ENCODE results near the gene TBC1D30. TPM values are rescaled to one million over a fixed set of nuclear protein-coding genes. Genes with fewer than 3 reads are reported as not detected.

The TBC1D30 gene
- total RNA-seq, 1 experiment from 2014 or later, result 2.0 TPM

GRCh38 chr12:64915242-64915641 lies 90.8 kb downstream of the TBC1D30 start:
- POLR2A ChIA-PET (ENCODE audit: low non-redundant PET), result no interaction called here
- no peak overlapping the region for H3K27ac ChIP-seq (ENCODE audit: low read depth, low read length, poor library complexity, severe bottlenecking)
- H3K4me1 ChIP-seq (ENCODE audit: insufficient read depth, low read length, poor library complexity, severe bottlenecking), result no peaks in the 10 kb centered on the region
- no peaks in the 10 kb centered on the region for H3K9me3 ChIP-seq (ENCODE audit: low read depth, low read length, poor library complexity, severe bottlenecking)
- DNase-seq (ENCODE audit: low spot score), result no peak
- no peaks in the 10 kb centered on the region for H3K36me3 ChIP-seq (ENCODE audit: insufficient read depth, low read length, poor library complexity, severe bottlenecking)
- peaks cover 75% of the 10 kb centered on the region for H3K27me3 ChIP-seq (replicated peaks; ENCODE audit: insufficient read depth, low read depth, low read length, poor library complexity)
- TF ChIP-seq EZH2 (IDR thresholded peaks at IDR 0.05; ENCODE audit: borderline replicate concordance, low read depth, low read length, poor library complexity, severe bottlenecking) (no peak), CTCF (conservative IDR thresholded peaks at IDR 0.05; ENCODE audit: low read depth, low read length) (no peak)
- intact Hi-C loops (cut with micrococcal nuclease; ENCODE audit: unreplicated experiment), result no loop called here
- H3K4me3 ChIP-seq (ENCODE audit: low read depth, low read length, poor library complexity, severe bottlenecking), result no peak overlapping the region
- CTCF ChIA-PET, result interaction anchor here (0.8 kb wide), 1 partner anchor 24 kb away, joined by 3 read pairs; no protein-coding TSS in a partner anchor
- no TSS peak for BruUV-seq (replicated peaks)

- TF ChIP-seq CTCF (conservative IDR thresholded peaks at IDR 0.05; ENCODE audit: low read depth, low read length) (no peak), EZH2 (IDR thresholded peaks at IDR 0.05; ENCODE audit: borderline replicate concordance, low read depth, low read length, poor library complexity, severe bottlenecking) (no peak)
- BruUV-seq (replicated peaks), result no TSS peak
- CTCF ChIA-PET, result no interaction called here
- H3K9me3 ChIP-seq (ENCODE audit: low read depth, low read length, poor library complexity, severe bottlenecking), result no peaks in the 10 kb centered on the region
- POLR2A ChIA-PET (ENCODE audit: low non-redundant PET), result no interaction called here
- intact Hi-C loops (cut with micrococcal nuclease; ENCODE audit: unreplicated experiment), result no loop called here
- H3K4me3 ChIP-seq (ENCODE audit: low read depth, low read length, poor library complexity, severe bottlenecking), result no peak overlapping the region
- peaks cover 70% of the 10 kb centered on the region for H3K27me3 ChIP-seq (replicated peaks; ENCODE audit: insufficient read depth, low read depth, low read length, poor library complexity)
- no peaks in the 10 kb centered on the region for H3K4me1 ChIP-seq (ENCODE audit: insufficient read depth, low read length, poor library complexity, severe bottlenecking)
- no peak overlapping the region for H3K27ac ChIP-seq (ENCODE audit: low read depth, low read length, poor library complexity, severe bottlenecking)
- H3K36me3 ChIP-seq (ENCODE audit: insufficient read depth, low read length, poor library complexity, severe bottlenecking), result no peaks in the 10 kb centered on the region
- no peak for DNase-seq (ENCODE audit: low spot score)
Measured at GRCh38 chr12:64916411-64917261, 92.2 kb downstream of the TBC1D30 start.

GRCh38 chr12:64918344-64918743 lies 93.9 kb downstream of the TBC1D30 start:
- CTCF ChIA-PET, result no interaction called here

More at GRCh38 chr12:64918344-64918743, 93.9 kb downstream of the TBC1D30 start:
- Histone ChIP-seq H3K36me3 (ENCODE audit: insufficient read depth, low read length, poor library complexity, severe bottlenecking) (no peaks in the 10 kb centered on the region), H3K27me3 (replicated peaks; ENCODE audit: insufficient read depth, low read depth, low read length, poor library complexity) (peaks cover 56% of the 10 kb centered on the region), H3K27ac (ENCODE audit: low read depth, low read length, poor library complexity, severe bottlenecking) (no peak overlapping the region), H3K9me3 (ENCODE audit: low read depth, low read length, poor library complexity, severe bottlenecking) (no peaks in the 10 kb centered on the region), H3K4me1 (ENCODE audit: insufficient read depth, low read length, poor library complexity, severe bottlenecking) (no peaks in the 10 kb centered on the region), H3K4me3 (ENCODE audit: low read depth, low read length, poor library complexity, severe bottlenecking) (no peak overlapping the region)
- BruUV-seq (replicated peaks), result no TSS peak
- TF ChIP-seq EZH2 (IDR thresholded peaks at IDR 0.05; ENCODE audit: borderline replicate concordance, low read depth, low read length, poor library complexity, severe bottlenecking) (no peak), CTCF (conservative IDR thresholded peaks at IDR 0.05; ENCODE audit: low read depth, low read length) (no peak)
- POLR2A ChIA-PET (ENCODE audit: low non-redundant PET), result no interaction called here
- no peak for DNase-seq (ENCODE audit: low spot score)
- intact Hi-C loops (cut with micrococcal nuclease; ENCODE audit: unreplicated experiment), result no loop called here
